Hepatocyte (in vitro differentiated cells): Measurements from ENCODE around the gene KCTD15.

ENCODE experiments used
- EZH2phosphoT487 ChIP-seq: fragments of 200-600 bp; sonication (generic); IDR thresholded peaks from one replicate; pipeline ENCODE4 v1.6.1; 2018; ENCODE audit warnings: antibody characterized with exemption, mild to moderate bottlenecking, low read depth, moderate library complexity; ENCODE audit not compliant: unreplicated experiment, severe bottlenecking
- TF ChIP-seq, protein P1 (sequence below): fragments of 200-600 bp; sonication (generic); IDR thresholded peaks from 2 replicates; pipeline ENCODE4 v1.5.1; 2016; ENCODE audit warnings: antibody characterized with exemption, mild to moderate bottlenecking; ENCODE audit not compliant: poor library complexity

DNA sequence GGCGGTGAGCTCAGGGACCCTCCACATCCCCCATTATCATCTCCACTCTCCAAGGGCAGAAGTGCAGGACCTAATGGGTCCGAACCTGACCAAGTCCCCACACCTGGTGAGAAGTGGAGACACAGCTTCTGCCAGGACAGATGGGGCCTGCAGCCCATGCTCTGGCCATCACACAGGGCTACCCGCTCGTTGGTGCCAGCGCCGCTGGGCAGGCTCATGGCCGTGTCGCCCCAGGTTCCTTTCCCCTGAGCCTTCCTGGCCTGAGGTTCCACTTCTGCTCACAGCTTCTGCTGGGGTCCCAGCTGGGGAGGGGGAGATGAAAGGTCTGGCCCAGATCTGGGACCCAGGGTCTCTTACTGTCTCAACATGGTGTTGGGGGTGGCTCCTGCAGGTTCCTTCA lies 48.4 kb upstream of the KCTD15 start:
- TF ChIP-seq EZH2phosphoT487: no peak
- TF ChIP-seq, protein P1, sequence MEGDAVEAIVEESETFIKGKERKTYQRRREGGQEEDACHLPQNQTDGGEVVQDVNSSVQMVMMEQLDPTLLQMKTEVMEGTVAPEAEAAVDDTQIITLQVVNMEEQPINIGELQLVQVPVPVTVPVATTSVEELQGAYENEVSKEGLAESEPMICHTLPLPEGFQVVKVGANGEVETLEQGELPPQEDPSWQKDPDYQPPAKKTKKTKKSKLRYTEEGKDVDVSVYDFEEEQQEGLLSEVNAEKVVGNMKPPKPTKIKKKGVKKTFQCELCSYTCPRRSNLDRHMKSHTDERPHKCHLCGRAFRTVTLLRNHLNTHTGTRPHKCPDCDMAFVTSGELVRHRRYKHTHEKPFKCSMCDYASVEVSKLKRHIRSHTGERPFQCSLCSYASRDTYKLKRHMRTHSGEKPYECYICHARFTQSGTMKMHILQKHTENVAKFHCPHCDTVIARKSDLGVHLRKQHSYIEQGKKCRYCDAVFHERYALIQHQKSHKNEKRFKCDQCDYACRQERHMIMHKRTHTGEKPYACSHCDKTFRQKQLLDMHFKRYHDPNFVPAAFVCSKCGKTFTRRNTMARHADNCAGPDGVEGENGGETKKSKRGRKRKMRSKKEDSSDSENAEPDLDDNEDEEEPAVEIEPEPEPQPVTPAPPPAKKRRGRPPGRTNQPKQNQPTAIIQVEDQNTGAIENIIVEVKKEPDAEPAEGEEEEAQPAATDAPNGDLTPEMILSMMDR: no peak
